A549 treated with DMSO at 1 μM for 4 hours (cell line): ENCODE results near the gene ITPRIPL1. TPM values are rescaled to one million over a fixed set of nuclear protein-coding genes. Genes with fewer than 3 reads are reported as not detected.

Experiments
- total RNA-seq: library from RNA; stranded (reverse); fragments of 200-300 nt; extraction: Qiagen RNA extraction; gene quantifications from 5 replicates; pipeline ENCODE4 v1.2.3, GENCODE V29; 2022; ENCODE audit warnings: low read depth

Gene ITPRIPL1, protein sequence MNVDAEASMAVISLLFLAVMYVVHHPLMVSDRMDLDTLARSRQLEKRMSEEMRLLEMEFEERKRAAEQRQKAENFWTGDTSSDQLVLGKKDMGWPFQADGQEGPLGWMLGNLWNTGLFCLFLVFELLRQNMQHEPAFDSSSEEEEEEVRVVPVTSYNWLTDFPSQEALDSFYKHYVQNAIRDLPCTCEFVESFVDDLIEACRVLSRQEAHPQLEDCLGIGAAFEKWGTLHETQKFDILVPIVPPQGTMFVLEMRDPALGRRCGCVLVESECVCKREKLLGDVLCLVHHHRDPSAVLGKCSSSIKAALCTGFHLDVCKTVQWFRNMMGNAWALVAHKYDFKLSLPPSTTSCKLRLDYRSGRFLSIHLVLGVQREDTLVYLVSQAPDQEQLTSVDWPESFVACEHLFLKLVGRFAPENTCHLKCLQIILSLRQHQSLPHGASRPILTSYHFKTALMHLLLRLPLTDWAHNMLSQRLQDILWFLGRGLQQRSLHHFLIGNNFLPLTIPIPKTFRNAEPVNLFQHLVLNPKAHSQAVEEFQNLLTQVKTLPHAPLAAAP
- total RNA-seq: not detected in 5 replicates

DNA sequence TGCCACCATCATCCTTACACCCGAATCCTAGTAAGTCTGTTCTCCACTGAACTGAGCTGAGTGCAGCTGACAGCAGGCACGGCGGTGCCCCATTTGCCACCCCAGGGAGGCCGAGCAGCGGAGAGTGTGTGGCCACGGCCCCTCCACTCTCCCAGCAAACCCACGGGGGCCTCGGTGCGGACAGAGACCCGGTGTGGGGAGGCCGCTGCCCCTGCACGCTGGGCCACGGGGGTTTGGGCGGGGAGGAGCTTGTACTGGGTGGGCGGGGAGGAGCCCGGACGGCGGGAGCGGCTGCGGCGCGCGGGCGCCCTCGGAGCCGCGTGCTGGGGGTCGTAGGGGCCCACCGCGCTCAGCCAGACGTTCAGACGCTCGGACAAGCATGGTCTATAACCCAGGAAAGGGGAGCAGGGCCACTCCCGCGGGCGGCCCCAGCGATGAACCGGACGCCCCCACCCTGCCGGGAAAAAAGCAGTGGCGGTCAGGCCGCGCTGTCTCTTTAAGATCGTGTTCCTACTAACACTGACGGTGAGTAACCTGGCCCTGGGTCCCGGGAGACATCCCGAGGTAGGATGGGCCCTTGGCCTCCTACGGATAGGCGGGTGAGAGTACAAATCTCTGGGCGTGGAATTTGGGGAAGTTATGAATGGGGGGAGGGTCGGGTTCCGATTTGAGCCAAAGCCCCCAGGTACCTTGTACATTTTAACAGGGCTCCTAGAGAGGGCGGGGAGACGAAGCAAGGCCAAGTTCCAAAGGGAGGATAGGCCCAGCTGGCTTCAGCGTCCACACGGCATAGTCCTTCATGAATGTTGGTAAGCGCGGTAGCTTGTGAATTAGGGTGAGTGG lies at the start of gene ITPRIPL1:
ITPRIPL1 (plus strand) TSS at position 277 of the 843 bp plus-strand sequence; CDS start at position 800, 523 bp downstream.

DNA sequence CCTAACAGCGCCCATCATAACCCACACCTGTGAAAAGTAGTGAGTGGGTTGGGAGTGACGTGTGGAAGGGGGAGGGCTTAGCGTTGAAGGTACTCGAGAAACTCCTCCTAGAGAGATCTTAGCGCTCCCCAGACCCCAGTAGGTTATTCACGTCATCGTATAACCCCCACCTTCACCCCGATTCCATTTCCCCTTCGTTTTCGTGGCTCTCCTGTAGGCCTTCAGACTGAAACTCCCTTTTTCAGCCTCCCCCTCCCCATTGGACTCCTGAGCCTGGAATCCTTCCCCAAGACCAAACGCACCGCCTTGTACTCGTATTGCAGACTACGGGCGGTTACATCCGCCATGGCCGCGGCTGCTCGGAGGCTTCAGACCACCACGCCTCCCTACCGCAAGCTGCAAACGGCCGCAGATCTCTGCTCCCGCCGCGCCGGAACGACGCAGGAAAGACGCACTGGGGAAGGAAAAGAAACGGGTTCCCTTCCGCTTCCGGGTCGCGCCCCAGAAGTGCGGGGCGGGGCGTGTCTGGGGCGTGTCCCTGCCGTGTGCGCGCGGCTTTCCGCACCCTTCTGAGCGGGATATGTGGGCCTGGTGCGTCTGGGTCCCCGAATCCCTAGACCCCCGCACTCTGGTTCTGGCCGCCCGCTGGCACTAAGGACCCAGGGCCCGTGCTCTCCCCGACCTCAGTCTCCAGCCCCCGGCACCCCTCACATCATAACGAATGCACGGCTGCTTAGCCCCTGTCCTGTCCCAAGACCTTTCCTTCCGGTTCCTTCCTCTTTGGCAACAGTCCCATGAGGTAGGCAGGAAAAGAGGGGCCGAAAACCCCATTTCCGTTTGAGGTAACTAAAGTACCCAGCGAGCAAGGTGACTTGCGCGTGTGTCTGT lies 19.8 kb upstream of the ITPRIPL1 start, which contains the start of gene SNRNP200:
SNRNP200 (minus strand) TSS at position 456 of the 888 bp plus-strand sequence; CDS start at position 347, 109 bp downstream.

Other genes with a start within 250 kb of the ITPRIPL1 start
- 0.03 to 0.09 TPM (median 0.08 TPM) in 4 of 5 replicates, not detected in the other for gene ADRA2B, start 208.7 kb upstream of the ITPRIPL1 start, total RNA-seq
- not detected in 5 replicates for gene ASTL, start 186.8 kb upstream of the ITPRIPL1 start, total RNA-seq
- gene DUSP2, start 179.9 kb upstream of the ITPRIPL1 start, total RNA-seq: 0.20 to 0.57 TPM (median 0.51 TPM) in 5 replicates
- 95.6 to 110 TPM (median 106 TPM) in 5 replicates for gene STARD7, start 116.5 kb upstream of the ITPRIPL1 start, total RNA-seq
- 37.7 to 53.7 TPM (median 51.9 TPM) in 5 replicates for gene TMEM127, start 59.3 kb upstream of the ITPRIPL1 start, total RNA-seq
- gene CIAO1, start 59.1 kb upstream of the ITPRIPL1 start, total RNA-seq: 71.0 to 95.6 TPM (median 90.4 TPM) in 5 replicates
- gene SNRNP200, start 19.8 kb upstream of the ITPRIPL1 start, total RNA-seq: 121 to 138 TPM (median 132 TPM) in 5 replicates
- 47.8 to 51.4 TPM (median 48.8 TPM) in 5 replicates for gene NCAPH, start 10.4 kb downstream of the ITPRIPL1 start, total RNA-seq
- 1.5 to 3.0 TPM (median 1.7 TPM) in 5 replicates for gene NEURL3, start 180.0 kb downstream of the ITPRIPL1 start, total RNA-seq
- 8.4 to 11.8 TPM (median 10.0 TPM) in 5 replicates for gene ARID5A, start 211.4 kb downstream of the ITPRIPL1 start, total RNA-seq